SK-N-SH treated with all-trans-retinoic acid at 6 μM for 48 hours (cell line): ENCODE results near the gene RGS6.

ENCODE experiments used
- CSDC2 ChIP-seq: fragments of 250-450 bp; sonication (Bioruptor Pico); IDR thresholded peaks from 2 replicates; pipeline ENCODE4 v1.5.0; 2020; ENCODE audit warnings: mild to moderate bottlenecking, moderate library complexity
- GLIS3 ChIP-seq: fragments of 250-450 bp; sonication (Bioruptor Pico); IDR thresholded peaks from 2 replicates; pipeline ENCODE4 v1.5.0; 2020; ENCODE audit warnings: mild to moderate bottlenecking, moderate library complexity
- PPARA ChIP-seq: fragments of 250-450 bp; sonication (Bioruptor Pico); IDR thresholded peaks from 2 replicates; pipeline ENCODE4 v1.5.0; 2020; ENCODE audit warnings: mild to moderate bottlenecking, borderline replicate concordance
- RARB ChIP-seq: fragments of 250-450 bp; sonication (Bioruptor Pico); IDR thresholded peaks from 2 replicates; pipeline ENCODE4 v1.8.0; 2021; ENCODE audit warnings: mild to moderate bottlenecking, moderate library complexity
- SNAI2 ChIP-seq: fragments of 250-450 bp; sonication (Bioruptor Pico); IDR thresholded peaks from 2 replicates; pipeline ENCODE4 v1.5.0; 2020; ENCODE audit warnings: mild to moderate bottlenecking, moderate library complexity

- TF ChIP-seq PPARA = no peak
- no peak for TF ChIP-seq SNAI2 (CRISPR knock-in tag)
- TF ChIP-seq GLIS3 = no peak
- no peak for TF ChIP-seq CSDC2
- TF ChIP-seq RARB = no peak
Measured at GRCh38 chr14:72588521-72588920, 656.3 kb downstream of the RGS6 start.
